ENCODE measurements around the gene SLC35D1.

The SLC35D1 gene

DNA sequence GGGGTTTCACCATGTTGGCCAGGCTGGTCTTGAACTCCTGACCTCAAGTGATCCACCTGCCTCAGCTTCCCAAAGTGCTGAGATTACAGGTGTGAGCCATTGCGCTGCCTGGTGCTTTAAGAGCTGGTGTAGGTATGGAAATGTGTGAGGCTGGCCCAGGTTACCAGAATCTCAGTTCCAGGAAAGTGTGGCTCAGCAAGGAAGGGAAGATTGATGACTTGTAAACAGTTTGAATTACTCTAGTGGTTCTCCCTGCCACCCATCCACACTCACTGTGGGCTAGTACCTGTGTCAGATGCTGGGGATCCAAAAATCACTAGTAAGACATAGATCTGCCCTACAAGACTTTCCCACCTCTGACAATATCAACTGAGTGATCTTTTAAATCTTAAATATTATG, 34.5 kb upstream of the SLC35D1 start:
- no peak for ATAC-seq
- TF ChIP-seq ZNF8 (CRISPR knock-in tag; IDR thresholded peaks at IDR 0.05) = no peak
- TF ChIP-seq ZNF70 (CRISPR knock-in tag; IDR thresholded peaks at IDR 0.05) = no peak
- TF ChIP-seq, protein P1, sequence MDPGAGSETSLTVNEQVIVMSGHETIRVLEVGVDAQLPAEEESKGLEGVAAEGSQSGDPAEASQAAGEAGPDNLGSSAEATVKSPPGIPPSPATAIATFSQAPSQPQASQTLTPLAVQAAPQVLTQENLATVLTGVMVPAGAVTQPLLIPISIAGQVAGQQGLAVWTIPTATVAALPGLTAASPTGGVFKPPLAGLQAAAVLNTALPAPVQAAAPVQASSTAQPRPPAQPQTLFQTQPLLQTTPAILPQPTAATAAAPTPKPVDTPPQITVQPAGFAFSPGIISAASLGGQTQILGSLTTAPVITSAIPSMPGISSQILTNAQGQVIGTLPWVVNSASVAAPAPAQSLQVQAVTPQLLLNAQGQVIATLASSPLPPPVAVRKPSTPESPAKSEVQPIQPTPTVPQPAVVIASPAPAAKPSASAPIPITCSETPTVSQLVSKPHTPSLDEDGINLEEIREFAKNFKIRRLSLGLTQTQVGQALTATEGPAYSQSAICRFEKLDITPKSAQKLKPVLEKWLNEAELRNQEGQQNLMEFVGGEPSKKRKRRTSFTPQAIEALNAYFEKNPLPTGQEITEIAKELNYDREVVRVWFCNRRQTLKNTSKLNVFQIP (CRISPR knock-in tag; IDR thresholded peaks at IDR 0.05; ENCODE audit: borderline replicate concordance, low read depth) = no peak
- no peak for TF ChIP-seq OSR1 (CRISPR knock-in tag; IDR thresholded peaks at IDR 0.05)
- TF ChIP-seq, protein P2, sequence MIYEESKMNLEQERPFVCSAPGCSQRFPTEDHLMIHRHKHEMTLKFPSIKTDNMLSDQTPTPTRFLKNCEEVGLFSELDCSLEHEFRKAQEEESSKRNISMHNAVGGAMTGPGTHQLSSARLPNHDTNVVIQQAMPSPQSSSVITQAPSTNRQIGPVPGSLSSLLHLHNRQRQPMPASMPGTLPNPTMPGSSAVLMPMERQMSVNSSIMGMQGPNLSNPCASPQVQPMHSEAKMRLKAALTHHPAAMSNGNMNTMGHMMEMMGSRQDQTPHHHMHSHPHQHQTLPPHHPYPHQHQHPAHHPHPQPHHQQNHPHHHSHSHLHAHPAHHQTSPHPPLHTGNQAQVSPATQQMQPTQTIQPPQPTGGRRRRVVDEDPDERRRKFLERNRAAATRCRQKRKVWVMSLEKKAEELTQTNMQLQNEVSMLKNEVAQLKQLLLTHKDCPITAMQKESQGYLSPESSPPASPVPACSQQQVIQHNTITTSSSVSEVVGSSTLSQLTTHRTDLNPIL (CRISPR knock-in tag; IDR thresholded peaks at IDR 0.05; ENCODE audit: low read depth) = no peak
- TF ChIP-seq ESRRG (CRISPR knock-in tag; IDR thresholded peaks at IDR 0.05) = no peak
- TF ChIP-seq PPARA (CRISPR knock-in tag; IDR thresholded peaks at IDR 0.05; ENCODE audit: borderline replicate concordance) = no peak
- no peak for TF ChIP-seq BACH2 (CRISPR knock-in tag; IDR thresholded peaks at IDR 0.05; ENCODE audit: borderline replicate concordance)
- TF ChIP-seq TCF4 (CRISPR knock-in tag; IDR thresholded peaks at IDR 0.05; ENCODE audit: borderline replicate concordance) = no peak
- TF ChIP-seq, protein P3, sequence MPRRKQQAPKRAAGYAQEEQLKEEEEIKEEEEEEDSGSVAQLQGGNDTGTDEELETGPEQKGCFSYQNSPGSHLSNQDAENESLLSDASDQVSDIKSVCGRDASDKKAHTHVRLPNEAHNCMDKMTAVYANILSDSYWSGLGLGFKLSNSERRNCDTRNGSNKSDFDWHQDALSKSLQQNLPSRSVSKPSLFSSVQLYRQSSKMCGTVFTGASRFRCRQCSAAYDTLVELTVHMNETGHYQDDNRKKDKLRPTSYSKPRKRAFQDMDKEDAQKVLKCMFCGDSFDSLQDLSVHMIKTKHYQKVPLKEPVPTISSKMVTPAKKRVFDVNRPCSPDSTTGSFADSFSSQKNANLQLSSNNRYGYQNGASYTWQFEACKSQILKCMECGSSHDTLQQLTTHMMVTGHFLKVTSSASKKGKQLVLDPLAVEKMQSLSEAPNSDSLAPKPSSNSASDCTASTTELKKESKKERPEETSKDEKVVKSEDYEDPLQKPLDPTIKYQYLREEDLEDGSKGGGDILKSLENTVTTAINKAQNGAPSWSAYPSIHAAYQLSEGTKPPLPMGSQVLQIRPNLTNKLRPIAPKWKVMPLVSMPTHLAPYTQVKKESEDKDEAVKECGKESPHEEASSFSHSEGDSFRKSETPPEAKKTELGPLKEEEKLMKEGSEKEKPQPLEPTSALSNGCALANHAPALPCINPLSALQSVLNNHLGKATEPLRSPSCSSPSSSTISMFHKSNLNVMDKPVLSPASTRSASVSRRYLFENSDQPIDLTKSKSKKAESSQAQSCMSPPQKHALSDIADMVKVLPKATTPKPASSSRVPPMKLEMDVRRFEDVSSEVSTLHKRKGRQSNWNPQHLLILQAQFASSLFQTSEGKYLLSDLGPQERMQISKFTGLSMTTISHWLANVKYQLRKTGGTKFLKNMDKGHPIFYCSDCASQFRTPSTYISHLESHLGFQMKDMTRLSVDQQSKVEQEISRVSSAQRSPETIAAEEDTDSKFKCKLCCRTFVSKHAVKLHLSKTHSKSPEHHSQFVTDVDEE (CRISPR knock-in tag; IDR thresholded peaks at IDR 0.05) = no peak
- TF ChIP-seq ZNF565 (CRISPR knock-in tag; conservative IDR thresholded peaks at IDR 0.05; ENCODE audit: low read depth) = no peak
- TF ChIP-seq, protein P4, sequence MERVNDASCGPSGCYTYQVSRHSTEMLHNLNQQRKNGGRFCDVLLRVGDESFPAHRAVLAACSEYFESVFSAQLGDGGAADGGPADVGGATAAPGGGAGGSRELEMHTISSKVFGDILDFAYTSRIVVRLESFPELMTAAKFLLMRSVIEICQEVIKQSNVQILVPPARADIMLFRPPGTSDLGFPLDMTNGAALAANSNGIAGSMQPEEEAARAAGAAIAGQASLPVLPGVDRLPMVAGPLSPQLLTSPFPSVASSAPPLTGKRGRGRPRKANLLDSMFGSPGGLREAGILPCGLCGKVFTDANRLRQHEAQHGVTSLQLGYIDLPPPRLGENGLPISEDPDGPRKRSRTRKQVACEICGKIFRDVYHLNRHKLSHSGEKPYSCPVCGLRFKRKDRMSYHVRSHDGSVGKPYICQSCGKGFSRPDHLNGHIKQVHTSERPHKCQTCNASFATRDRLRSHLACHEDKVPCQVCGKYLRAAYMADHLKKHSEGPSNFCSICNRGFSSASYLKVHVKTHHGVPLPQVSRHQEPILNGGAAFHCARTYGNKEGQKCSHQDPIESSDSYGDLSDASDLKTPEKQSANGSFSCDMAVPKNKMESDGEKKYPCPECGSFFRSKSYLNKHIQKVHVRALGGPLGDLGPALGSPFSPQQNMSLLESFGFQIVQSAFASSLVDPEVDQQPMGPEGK (CRISPR knock-in tag; IDR thresholded peaks at IDR 0.05; ENCODE audit: borderline replicate concordance) = no peak
- TF ChIP-seq SNAI2 (CRISPR knock-in tag; IDR thresholded peaks at IDR 0.05) = no peak
- TF ChIP-seq ARNTL (CRISPR knock-in tag; IDR thresholded peaks at IDR 0.05; ENCODE audit: borderline replicate concordance, low read depth) = no peak
- TF ChIP-seq, protein P5, sequence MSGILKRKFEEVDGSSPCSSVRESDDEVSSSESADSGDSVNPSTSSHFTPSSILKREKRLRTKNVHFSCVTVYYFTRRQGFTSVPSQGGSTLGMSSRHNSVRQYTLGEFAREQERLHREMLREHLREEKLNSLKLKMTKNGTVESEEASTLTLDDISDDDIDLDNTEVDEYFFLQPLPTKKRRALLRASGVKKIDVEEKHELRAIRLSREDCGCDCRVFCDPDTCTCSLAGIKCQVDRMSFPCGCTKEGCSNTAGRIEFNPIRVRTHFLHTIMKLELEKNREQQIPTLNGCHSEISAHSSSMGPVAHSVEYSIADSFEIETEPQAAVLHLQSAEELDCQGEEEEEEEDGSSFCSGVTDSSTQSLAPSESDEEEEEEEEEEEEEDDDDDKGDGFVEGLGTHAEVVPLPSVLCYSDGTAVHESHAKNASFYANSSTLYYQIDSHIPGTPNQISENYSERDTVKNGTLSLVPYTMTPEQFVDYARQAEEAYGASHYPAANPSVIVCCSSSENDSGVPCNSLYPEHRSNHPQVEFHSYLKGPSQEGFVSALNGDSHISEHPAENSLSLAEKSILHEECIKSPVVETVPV (CRISPR knock-in tag; IDR thresholded peaks at IDR 0.05) = no peak
- TF ChIP-seq ZC3H10 (CRISPR knock-in tag; IDR thresholded peaks at IDR 0.05) = no peak

DNA sequence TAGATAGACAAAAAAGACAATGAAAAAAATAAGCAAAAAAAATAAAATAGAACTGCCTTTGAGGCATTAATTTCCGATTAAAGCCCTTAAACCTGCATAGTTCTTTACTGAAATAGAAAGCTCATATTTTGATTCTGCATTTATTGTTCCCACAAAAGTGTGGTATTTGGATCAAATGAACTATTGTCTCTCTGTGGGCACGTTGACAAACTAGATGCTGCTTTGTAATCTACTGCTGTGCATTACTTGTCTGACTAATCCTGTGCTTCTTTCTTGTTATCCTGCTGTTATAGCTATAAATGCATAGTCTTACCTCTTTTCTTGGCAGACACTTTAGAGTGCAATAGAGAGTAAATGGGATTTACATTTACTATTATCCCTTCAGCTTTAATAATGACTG, 31.4 kb upstream of the SLC35D1 start:
- no peak for ATAC-seq
- TF ChIP-seq ZC3H10 (CRISPR knock-in tag; IDR thresholded peaks at IDR 0.05) (no peak), ZNF8 (CRISPR knock-in tag; IDR thresholded peaks at IDR 0.05) (no peak), ESRRG (CRISPR knock-in tag; IDR thresholded peaks at IDR 0.05) (no peak), CSDC2 (CRISPR knock-in tag; IDR thresholded peaks at IDR 0.05) (no peak), ZNF565 (CRISPR knock-in tag; conservative IDR thresholded peaks at IDR 0.05; ENCODE audit: low read depth) (no peak), ISL1 (CRISPR knock-in tag; IDR thresholded peaks at IDR 0.05) (no peak), GLIS3 (CRISPR knock-in tag; IDR thresholded peaks at IDR 0.05) (no peak), TCF4 (CRISPR knock-in tag; IDR thresholded peaks at IDR 0.05; ENCODE audit: borderline replicate concordance) (no peak), ZNF70 (CRISPR knock-in tag; IDR thresholded peaks at IDR 0.05) (no peak), OSR1 (CRISPR knock-in tag; IDR thresholded peaks at IDR 0.05) (no peak), BACH2 (CRISPR knock-in tag; IDR thresholded peaks at IDR 0.05; ENCODE audit: borderline replicate concordance) (no peak), SNAI2 (CRISPR knock-in tag; IDR thresholded peaks at IDR 0.05) (no peak), ARNTL (CRISPR knock-in tag; IDR thresholded peaks at IDR 0.05; ENCODE audit: borderline replicate concordance, low read depth) (no peak), PPARA (CRISPR knock-in tag; IDR thresholded peaks at IDR 0.05; ENCODE audit: borderline replicate concordance) (no peak)
- TF ChIP-seq, protein P3 (CRISPR knock-in tag; IDR thresholded peaks at IDR 0.05) = no peak
- TF ChIP-seq, protein P2 (CRISPR knock-in tag; IDR thresholded peaks at IDR 0.05; ENCODE audit: low read depth) = no peak
- TF ChIP-seq, protein P4 (CRISPR knock-in tag; IDR thresholded peaks at IDR 0.05; ENCODE audit: borderline replicate concordance) = no peak
- TF ChIP-seq, protein P1 (CRISPR knock-in tag; IDR thresholded peaks at IDR 0.05; ENCODE audit: borderline replicate concordance, low read depth) = no peak

Data from SK-N-SH treated with all-trans-retinoic acid at 6 μM for 48 hours (cell line).